IPS-NIHi7 (cell line): ENCODE results near the gene AFG1L.
A peak's percentile ranks its signal among the peaks of the same experiment; 100 is the strongest.
"Not testable (repeated sequence)": the region's sequence is repeated elsewhere in the genome, so short reads cannot be mapped to it uniquely, and the experiment has no call there.

Source experiments
- DNase-seq: peaks from one replicate; pipeline ENCODE4 v3.0.0; 2012; ENCODE audit warnings: mixed read lengths; ENCODE audit errors: extremely low spot score

Gene AFG1L

DNA sequence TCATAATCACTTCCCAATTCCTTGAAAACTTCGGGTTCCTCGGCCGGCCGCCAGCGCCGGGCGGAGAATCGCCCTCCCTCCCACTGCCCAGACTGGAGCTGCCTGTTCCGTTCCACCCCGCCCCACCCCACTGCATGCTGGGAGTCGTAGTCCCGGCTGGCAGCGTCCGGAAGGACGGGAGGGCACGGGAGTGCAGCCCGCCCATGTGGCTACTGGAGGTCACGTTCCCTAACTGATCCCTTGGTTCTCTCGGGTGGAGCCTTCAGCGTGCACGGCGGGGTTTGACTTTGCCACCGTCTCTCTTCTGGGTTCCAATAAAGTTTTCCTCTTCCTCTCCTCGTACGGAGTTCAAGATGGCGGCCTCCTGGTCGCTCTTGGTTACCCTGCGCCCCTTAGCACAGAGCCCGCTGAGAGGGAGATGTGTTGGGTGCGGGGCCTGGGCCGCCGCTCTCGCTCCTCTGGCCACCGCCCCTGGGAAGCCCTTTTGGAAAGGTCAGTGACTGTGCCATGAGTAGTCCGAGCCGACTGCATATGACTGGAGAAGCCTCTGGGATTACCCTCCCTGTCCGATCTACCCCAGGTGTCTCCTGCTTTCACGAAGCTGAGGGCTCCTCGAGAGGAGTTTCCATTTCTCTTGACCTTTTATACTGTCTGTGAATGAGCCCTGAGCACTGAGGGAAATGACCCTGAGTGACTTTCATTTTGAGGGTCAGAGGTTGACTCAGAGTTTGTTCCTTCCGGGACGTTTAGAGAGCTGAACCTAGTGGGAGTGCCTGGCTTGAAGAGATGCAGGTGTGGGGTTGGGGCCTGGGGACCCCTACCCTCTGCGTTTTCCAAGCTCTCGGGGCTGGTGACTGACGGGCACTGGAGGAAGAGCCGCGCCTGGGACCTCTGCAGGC, at the start of gene AFG1L:
AFG1L (plus strand) TSS at position 328 of the 899 bp plus-strand sequence; CDS start at position 354, 26 bp downstream.
- DNase-seq, result peak; percentile 96

- DNase-seq, result not testable (repeated sequence)
Observed at GRCh38 chr6:108245095-108245494, 49.8 kb upstream of the AFG1L start.

- DNase-seq, result no peak
Observed at GRCh38 chr6:108247965-108248536, 46.8 kb upstream of the AFG1L start.

- DNase-seq, result peak; percentile 35
Observed at GRCh38 chr6:108250240-108250866, 44.5 kb upstream of the AFG1L start.

- DNase-seq, result no peak
Observed at GRCh38 chr6:108251252-108251651, 43.6 kb upstream of the AFG1L start.

GRCh38 chr6:108252055-108252454, 42.8 kb upstream of the AFG1L start:
- no peak for DNase-seq

- no peak for DNase-seq
Observed at GRCh38 chr6:108253241-108253640, 41.6 kb upstream of the AFG1L start.

DNA sequence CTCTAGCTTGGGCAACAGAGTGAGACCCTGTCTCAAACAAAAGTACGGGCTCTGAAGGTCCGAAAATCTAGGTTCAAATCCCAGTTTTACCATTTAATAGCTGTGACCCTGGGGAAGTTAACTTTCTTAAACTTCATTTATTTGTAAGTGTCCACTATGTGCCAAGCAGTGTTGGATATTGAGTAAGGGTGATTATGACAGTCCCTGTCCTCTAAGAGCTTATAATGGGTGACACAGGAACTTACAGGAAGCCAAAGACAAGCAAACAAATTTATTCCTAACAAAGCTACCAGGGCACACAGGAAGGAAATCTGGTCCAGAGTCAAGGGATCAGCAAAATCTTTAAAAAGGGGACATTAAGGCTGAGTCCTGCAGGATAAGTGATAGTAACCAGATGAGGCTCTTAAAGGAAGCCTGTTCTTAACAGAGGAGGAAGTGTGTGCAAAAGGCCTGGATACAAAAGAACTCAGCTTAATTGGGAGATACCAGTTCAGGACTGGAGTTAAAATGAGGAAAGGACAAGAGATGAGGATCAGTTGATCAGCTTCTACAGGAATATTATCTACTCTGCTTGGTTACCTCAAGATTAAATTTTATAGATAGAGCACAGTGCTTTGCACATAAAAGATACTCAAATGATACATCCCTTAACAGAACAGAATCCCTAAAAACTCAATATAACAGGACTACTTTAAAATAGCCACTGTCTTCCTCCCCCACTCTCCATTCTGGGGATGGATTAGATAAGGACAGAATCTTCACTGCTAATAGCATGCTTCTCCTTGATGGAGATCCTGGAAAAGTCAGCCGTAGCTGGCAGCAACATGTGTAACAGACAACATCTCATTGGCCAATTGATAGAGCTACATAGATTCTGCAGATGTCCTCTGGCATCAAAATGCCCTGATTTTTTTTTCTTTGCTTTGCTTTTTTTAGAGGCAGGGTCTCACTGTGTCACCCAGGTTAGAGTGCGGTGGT, 40.1 kb upstream of the AFG1L start:
- DNase-seq, result no peak

- DNase-seq, result peak; percentile 53
Observed at GRCh38 chr6:108260126-108260808, 34.6 kb upstream of the AFG1L start.

GRCh38 chr6:108260809-108261569, 33.9 kb upstream of the AFG1L start, which contains the start of gene SNX3:
Gene SNX3, minus strand, starts transcription at chr6:108261040. Its CDS starts 119 bp downstream, at chr6:108260921.
- DNase-seq, result peak; percentile 98

GRCh38 chr6:108263371-108263770, 31.5 kb upstream of the AFG1L start:
- no peak for DNase-seq

DNA sequence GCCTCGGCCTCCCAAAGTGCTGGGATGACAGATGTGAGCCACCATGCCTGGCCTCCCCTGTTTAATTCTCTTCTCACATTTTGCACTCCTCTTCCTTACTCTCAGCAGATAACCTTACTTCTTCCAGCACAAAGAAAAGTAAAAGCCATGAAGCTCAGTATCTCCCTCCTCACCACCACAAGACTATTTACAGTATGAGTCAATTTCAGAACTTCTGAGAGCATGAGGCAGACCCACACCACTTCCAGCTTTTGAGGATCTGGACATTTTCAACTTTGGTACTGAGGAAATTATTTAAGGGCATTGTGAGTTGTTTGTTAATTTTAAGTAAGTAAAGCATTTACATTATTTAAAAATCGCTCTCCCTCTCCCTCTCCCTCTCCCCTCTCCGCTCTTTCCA, 26.0 kb upstream of the AFG1L start:
- no peak for DNase-seq

DNA sequence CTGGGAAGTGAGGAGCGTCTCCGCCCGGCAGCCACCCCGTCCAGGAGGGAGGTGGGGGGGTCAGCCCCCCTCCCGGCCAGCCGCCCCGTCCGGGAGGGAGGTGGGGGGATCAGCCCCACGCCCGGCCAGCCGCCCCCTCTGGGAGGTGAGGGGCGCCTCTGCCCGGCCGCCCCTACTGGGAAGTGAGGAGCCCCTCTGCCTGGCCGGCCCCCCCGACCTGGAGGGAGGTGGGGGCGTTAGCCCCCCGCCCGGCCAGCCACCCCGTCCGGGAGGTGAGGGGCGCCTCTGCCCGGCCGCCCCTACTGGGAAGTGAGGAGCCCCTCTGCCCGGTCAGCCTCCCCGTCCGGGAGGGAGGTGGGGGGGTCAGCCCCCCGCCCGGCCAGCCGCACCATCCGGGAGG, 24.9 kb upstream of the AFG1L start:
- not testable (repeated sequence) for DNase-seq

GRCh38 chr6:108274546-108274945, 20.3 kb upstream of the AFG1L start:
- no peak for DNase-seq

GRCh38 chr6:108275976-108276375, 18.9 kb upstream of the AFG1L start:
- DNase-seq, result no peak

GRCh38 chr6:108277295-108277694, 17.6 kb upstream of the AFG1L start:
- DNase-seq, result no peak

- DNase-seq, result no peak
Observed at GRCh38 chr6:108277831-108278230, 17.0 kb upstream of the AFG1L start.

GRCh38 chr6:108285381-108285780, 9.5 kb upstream of the AFG1L start:
- DNase-seq, result no peak

DNA sequence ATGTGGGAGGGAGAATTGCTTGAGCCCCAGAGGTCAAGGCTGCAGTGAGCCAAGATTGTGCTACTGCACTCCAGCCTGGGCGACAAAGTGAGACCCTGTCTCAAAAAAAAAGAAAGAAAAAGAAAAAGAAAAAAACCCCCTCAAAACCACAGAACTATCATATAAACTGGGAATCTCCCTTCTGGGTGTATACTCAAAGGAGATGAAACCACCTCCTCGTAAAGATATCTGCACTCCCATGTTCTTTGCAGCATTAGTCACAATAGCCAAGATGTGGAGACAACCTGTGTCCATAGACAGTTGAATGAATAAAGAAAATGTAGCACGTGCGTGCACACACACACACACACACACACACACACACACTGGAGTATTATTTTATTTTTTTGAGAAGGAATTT, 8.5 kb upstream of the AFG1L start:
- DNase-seq, result no peak

DNA sequence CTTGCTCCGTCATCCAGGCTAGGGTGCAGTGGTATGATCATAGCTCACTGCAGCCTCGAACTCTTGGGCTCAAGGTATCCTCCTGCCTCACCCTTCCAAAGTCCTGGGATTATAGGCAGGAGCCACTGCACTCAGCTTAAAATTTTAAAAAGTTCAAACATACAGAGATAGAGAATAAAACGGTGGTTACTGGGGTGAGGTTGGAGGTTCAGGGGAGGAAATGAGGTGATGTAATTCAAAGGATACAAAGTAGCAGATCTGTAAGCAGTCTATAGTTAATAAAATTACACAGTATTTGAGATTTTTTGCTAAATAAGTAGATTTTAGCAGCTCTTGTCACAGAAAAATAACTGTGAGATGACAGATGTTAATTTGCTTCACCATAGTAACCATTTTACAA, 7.5 kb upstream of the AFG1L start:
- DNase-seq, result no peak
